OCI-LY3 (cell line): Measurements from ENCODE around the gene SUPT3H.

Source experiments
- CTCF ChIP-seq: fragments of 200-600, 300-600 bp; sonication (generic); IDR thresholded peaks from 2 replicates; pipeline ENCODE4 v1.5.1; 2014; ENCODE audit warnings: antibody characterized with exemption, low read length, low read depth
- EZH2phosphoT487 ChIP-seq: fragments of 200-600 bp; shearing (Covaris generic); IDR thresholded peaks from 2 replicates; pipeline ENCODE4 v1.6.1; 2018; ENCODE audit warnings: antibody characterized with exemption, mixed run types, low read depth

GRCh38 chr6:45209762-45210161 is 168.0 kb downstream of the SUPT3H start:
- TF ChIP-seq CTCF (no peak), EZH2phosphoT487 (no peak)
